Fibroblast of skin of abdomen (primary cell): ENCODE measurements around the gene ANK2.

ENCODE experiments used
- DNase-seq: peaks from one replicate; pipeline ENCODE4 v3.0.0-alpha.2; 2013

Gene ANK2

GRCh38 chr4:113405874-113406722 is 356.6 kb downstream of the ANK2 start:
- peak; percentile 5 for DNase-seq

- DNase-seq = no peak
These were observed 357.2 kb downstream of the ANK2 start for GRCh38 chr4:113406723-113407016.

DNA sequence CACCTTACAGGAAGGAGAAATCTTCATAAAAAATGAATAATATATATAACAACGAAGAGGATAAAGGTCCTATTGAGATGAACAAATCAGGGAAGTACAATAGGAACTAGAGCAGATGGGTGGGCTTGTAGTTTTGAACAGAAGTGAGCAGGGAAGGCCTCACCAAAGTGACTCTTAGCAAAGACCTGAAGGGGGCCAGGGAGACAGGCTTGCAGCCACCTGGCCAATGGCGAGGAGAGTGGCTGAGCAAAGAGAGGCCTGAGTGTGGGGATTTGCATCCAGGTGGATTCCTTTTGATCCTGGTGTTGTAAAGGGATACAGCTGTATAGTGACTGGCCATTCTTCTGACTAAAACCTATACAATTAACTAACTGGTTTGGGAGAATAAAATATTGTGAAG is 358.0 kb downstream of the ANK2 start:
- no peak for DNase-seq

DNA sequence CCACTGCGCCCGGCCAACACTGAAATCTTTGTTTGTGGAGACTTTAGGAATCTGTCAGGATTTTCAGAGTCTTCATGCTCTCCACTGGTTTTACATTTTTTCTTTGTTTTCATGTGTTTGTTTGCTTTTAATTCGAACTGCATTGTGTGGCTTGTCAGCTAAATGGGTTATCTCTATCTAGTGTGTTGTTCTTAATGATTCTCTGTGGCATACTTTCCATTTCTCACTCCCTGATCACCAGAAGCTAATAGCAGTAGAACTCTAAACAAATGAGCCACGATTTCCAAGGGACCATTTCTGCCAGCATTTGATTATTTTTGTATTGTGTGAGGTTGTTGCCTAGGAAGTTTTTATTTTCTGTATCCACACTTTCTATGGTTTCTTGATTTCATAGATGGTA is 359.7 kb downstream of the ANK2 start:
- DNase-seq = no peak

DNA sequence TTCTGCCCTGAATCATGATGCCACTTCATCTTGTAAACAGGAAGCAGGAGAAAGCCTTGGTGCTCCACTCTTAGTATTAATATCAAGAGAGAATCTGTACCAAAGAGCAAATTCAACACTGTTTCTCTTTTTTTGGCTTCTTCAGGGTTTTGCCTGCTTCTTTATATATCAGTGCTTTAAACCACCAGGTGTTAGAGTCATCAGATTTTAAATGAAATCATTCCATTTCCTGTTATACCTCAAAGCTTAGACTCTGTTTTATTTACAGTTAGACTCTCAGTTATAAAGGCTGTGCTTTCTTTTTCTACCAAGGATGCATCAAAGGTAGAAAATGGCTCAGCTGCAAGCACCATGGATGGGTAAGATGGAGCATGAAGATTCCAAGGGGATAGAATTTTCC is 361.2 kb downstream of the ANK2 start:
- DNase-seq = no peak

DNA sequence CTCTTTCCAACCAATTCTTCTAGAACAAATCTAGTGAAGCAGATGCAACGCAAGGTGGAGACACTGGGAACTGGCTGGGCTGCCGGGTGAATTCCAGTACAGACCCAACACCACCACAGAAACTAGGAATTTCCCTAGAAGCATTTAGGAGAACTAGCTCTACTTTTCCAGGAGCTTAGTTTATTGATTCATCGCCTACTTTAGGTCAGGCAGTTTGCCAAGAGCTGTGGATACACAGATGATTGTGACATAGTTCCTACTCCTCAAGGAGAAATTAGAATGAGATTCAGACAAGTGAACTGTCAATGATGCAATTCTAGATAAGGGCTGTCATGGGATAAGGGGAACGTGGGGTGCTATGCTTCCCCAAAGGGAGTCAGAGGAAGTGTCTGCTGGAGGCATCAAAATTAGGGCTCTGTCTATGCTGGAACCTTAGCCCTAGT is 362.1 kb downstream of the ANK2 start:
- DNase-seq = peak; percentile 93

GRCh38 chr4:113419631-113420030 is 370.2 kb downstream of the ANK2 start:
- DNase-seq = no peak

GRCh38 chr4:113420938-113421337 is 371.5 kb downstream of the ANK2 start:
- no peak for DNase-seq

DNA sequence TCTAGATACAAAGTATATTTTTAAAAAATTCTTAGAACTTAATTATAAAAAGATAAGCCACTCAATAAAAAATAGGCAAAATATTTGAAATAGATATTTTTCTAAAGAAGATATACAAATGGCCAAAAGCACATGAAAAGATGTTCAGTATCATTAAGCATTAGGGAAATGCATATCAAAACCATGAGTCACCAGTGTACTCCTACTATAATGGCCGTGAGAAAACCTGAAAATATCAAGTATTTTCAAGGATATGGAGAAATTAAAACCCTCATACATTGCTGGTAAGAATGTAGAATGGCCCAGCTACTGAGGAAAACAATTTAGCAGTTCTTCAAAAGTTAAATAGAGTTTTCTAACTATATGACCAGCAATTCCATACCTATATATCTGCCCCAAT is 374.2 kb downstream of the ANK2 start:
- DNase-seq = no peak

GRCh38 chr4:113433116-113433515 is 383.7 kb downstream of the ANK2 start:
- DNase-seq = peak; percentile 43
